GM23338 (cell line): ENCODE measurements around the gene SLC37A1.

Experiments used
- CREB1 ChIP-seq: fragments of 250-450 bp; sonication (Bioruptor Pico); IDR thresholded peaks from 2 replicates; pipeline ENCODE4 v1.5.0; 2020; ENCODE audit warnings: low read depth, mild to moderate bottlenecking, moderate library complexity
- CTCF ChIP-seq, 2 experiments: fragments of 200-600 bp in 1 of 2; sonication (generic) in 1 of 2; conservative IDR thresholded peaks; 2 replicates each; pipeline versions ENCODE4 v1.5.1 to v1.6.1; 2016 to 2017; ENCODE audit warnings: antibody characterized with exemption in 2 of 2, low read depth in 2 of 2, mild to moderate bottlenecking in 2 of 2, moderate library complexity in 1 of 2
- ETS1 ChIP-seq: IDR thresholded peaks from 2 replicates; pipeline ENCODE4 v1.6.1; 2016; ENCODE audit warnings: antibody characterized with exemption
- EZH2 ChIP-seq: fragments of 200-600 bp; sonication (generic); IDR thresholded peaks from one replicate; pipeline ENCODE4 v1.8.0; 2017; ENCODE audit warnings: antibody characterized with exemption, mild to moderate bottlenecking, low read depth; ENCODE audit not compliant: unreplicated experiment
- EZH2phosphoT487 ChIP-seq: fragments of 200-600 bp; sonication (generic); IDR thresholded peaks from one replicate; pipeline ENCODE4 v1.8.1; 2018; ENCODE audit warnings: antibody characterized with exemption; ENCODE audit not compliant: unreplicated experiment
- JUNB ChIP-seq: IDR thresholded peaks from one replicate; pipeline ENCODE4 v1.6.1; 2016; ENCODE audit warnings: antibody characterized with exemption; ENCODE audit not compliant: unreplicated experiment
- POLR2AphosphoS5 ChIP-seq: IDR thresholded peaks from 2 replicates; pipeline ENCODE4 v1.6.1; 2016; ENCODE audit warnings: antibody characterized with exemption, low read depth
- REST ChIP-seq: IDR thresholded peaks from one replicate; pipeline ENCODE4 v1.6.1; 2018; ENCODE audit warnings: antibody characterized with exemption; ENCODE audit not compliant: unreplicated experiment
- STAT1 ChIP-seq: IDR thresholded peaks from one replicate; pipeline ENCODE4 v1.6.1; 2016; ENCODE audit warnings: antibody characterized with exemption; ENCODE audit not compliant: unreplicated experiment
- ZNF114 ChIP-seq: fragments of 250-450 bp; sonication (Bioruptor Pico); IDR thresholded peaks from 2 replicates; pipeline ENCODE4 v1.5.0; 2020; ENCODE audit warnings: mild to moderate bottlenecking, moderate library complexity
- ZNF331 ChIP-seq: fragments of 250-450 bp; sonication (Bioruptor Pico); IDR thresholded peaks from 2 replicates; pipeline ENCODE4 v1.5.0; 2020; ENCODE audit warnings: low read depth, mild to moderate bottlenecking, moderate library complexity
- ZNF462 ChIP-seq: fragments of 250-450 bp; sonication (Bioruptor Pico); IDR thresholded peaks from 2 replicates; pipeline ENCODE4 v1.5.0; 2020; ENCODE audit warnings: mild to moderate bottlenecking, moderate library complexity

- TF ChIP-seq CTCF (conservative IDR thresholded peaks at IDR 0.05; ENCODE audit: low read depth in 2 of 2) (no peak), STAT1 (no peak), JUNB (no peak), REST (no peak), EZH2 (no peak), POLR2AphosphoS5 (no peak), ETS1 (no peak), EZH2phosphoT487 (no peak), CREB1 (CRISPR knock-in tag) (no peak), ZNF114 (CRISPR knock-in tag) (no peak), ZNF331 (CRISPR knock-in tag) (no peak), ZNF462 (no peak)
These were observed 28.5 kb downstream of the SLC37A1 start for GRCh38 chr21:42542196-42542595.
